IMR-90 (cell line): Measurements from ENCODE around the gene RAB30. TPM values are rescaled to one million over a fixed set of nuclear protein-coding genes. Genes with fewer than 3 reads are reported as not detected.

ENCODE experiments used
- ATAC-seq: fragments of 200-7000 bp; cut with Tn5 transposase; 2 replicates; pipeline ENCODE4 v1.9.1; 2020; ENCODE audit warnings: low read depth, mild to moderate bottlenecking, moderate library complexity
- BruUV-seq: library from RNA; stranded (reverse); fragments of 400-500 nt; replicated peaks from 2 replicates; lab custom pipeline; 2021; lab: Mats Ljungman, UMichigan
- CTCF ChIA-PET: fragments of 300-600 bp; formaldehyde crosslinking; extraction: SDS; loops from one replicate; lab custom pipeline; 2021; ENCODE audit warnings: antibody characterized with exemption; lab: Yijun Ruan, JAX
- POLR2A ChIA-PET: fragments of 300-600 bp; sonication (Branson Sonifier 250); formaldehyde crosslinking; loops from one replicate; lab custom pipeline; 2022; ENCODE audit warnings: antibody characterized with exemption; ENCODE audit not compliant: unreplicated experiment; lab: Charles Lee
- DNase-seq: peaks from one replicate; pipeline ENCODE4 v3.0.0; 2013
- H2AFZ ChIP-seq: replicated peaks from 2 replicates; pipeline ENCODE3; 2013; ENCODE audit warnings: low read length, mild to moderate bottlenecking; ENCODE audit not compliant: poor library complexity
- H2AK5ac ChIP-seq: 2 replicates; pipeline ENCODE4 v1.6.1; 2013; ENCODE audit warnings: low read depth, low read length, inconsistent platforms
- H2AK9ac ChIP-seq: replicated peaks from 2 replicates; pipeline ENCODE3; 2013; ENCODE audit warnings: mild to moderate bottlenecking, low read depth, low read length, moderate library complexity; ENCODE audit not compliant: poor library complexity
- H2BK120ac ChIP-seq: 2 replicates; pipeline ENCODE4 v1.6.1; 2013; ENCODE audit warnings: low read depth, low read length, inconsistent platforms
- H2BK15ac ChIP-seq: 3 replicates; pipeline ENCODE4 v1.6.1; 2013; ENCODE audit warnings: low read depth, low read length, inconsistent platforms
- H2BK20ac ChIP-seq: 2 replicates; pipeline ENCODE4 v1.6.1; 2013; ENCODE audit warnings: low read depth, mild to moderate bottlenecking, inconsistent platforms, low read length, moderate library complexity
- H2BK5ac ChIP-seq: 2 replicates; pipeline ENCODE4 v1.6.1; 2013; ENCODE audit warnings: mild to moderate bottlenecking, low read depth, low read length, inconsistent platforms; ENCODE audit not compliant: poor library complexity, severe bottlenecking
- H3K14ac ChIP-seq: replicated peaks from 2 replicates; pipeline ENCODE4 v1.6.1; 2013; ENCODE audit warnings: low read depth, low read length, inconsistent platforms
- H3K18ac ChIP-seq: 2 replicates; pipeline ENCODE4 v1.6.1; 2013; ENCODE audit warnings: low read depth, low read length, control low read depth
- H3K23ac ChIP-seq: 2 replicates; pipeline ENCODE4 v1.6.1; 2013; ENCODE audit warnings: low read depth, low read length, inconsistent platforms
- H3K27ac ChIP-seq: 2 replicates; pipeline ENCODE4 v1.5.1; 2013; ENCODE audit warnings: mild to moderate bottlenecking, control low read depth, low read length; ENCODE audit not compliant: insufficient read depth
- H3K27me3 ChIP-seq: 2 replicates; pipeline ENCODE4 v1.6.1; 2013; ENCODE audit warnings: low read length; ENCODE audit not compliant: control insufficient read depth, insufficient read depth
- H3K36me3 ChIP-seq: 2 replicates; pipeline ENCODE4 v1.6.1; 2013; ENCODE audit warnings: low read length, mixed read lengths; ENCODE audit not compliant: control insufficient read depth, insufficient read depth
- H3K4ac ChIP-seq: 2 replicates; pipeline ENCODE4 v1.6.1; 2013; ENCODE audit warnings: low read depth, low read length, inconsistent platforms
- H3K4me1 ChIP-seq: 2 replicates; pipeline ENCODE4 v1.6.1; 2013; ENCODE audit warnings: low read length, mixed read lengths; ENCODE audit not compliant: control insufficient read depth, insufficient read depth
- H3K4me2 ChIP-seq: 2 replicates; pipeline ENCODE4 v1.6.1; 2013; ENCODE audit warnings: low read depth, mild to moderate bottlenecking, control low read depth, low read length, moderate library complexity
- H3K4me3 ChIP-seq: 2 replicates; pipeline ENCODE4 v1.5.1; 2013; ENCODE audit warnings: low read depth, mild to moderate bottlenecking, control low read depth, low read length, moderate library complexity; ENCODE audit not compliant: insufficient read depth
- H3K56ac ChIP-seq: 2 replicates; pipeline ENCODE4 v1.6.1; 2013; ENCODE audit warnings: low read length, inconsistent platforms; ENCODE audit not compliant: insufficient read depth; ENCODE audit errors: extremely low read depth
- H3K79me1 ChIP-seq, 2 experiments: 2 replicates each; pipeline ENCODE4 v1.6.1; 2013; ENCODE audit warnings: low read length in 2 of 2, inconsistent platforms in 1 of 2, low read depth in 1 of 2
- H3K9ac ChIP-seq: 2 replicates; pipeline ENCODE4 v1.6.1; 2013; ENCODE audit warnings: low read depth, low read length, control low read depth
- H3K9me1 ChIP-seq: 2 replicates; pipeline ENCODE4 v1.6.1; 2013; ENCODE audit warnings: low read length, inconsistent platforms; ENCODE audit not compliant: insufficient read depth
- H3K9me3 ChIP-seq: 2 replicates; pipeline ENCODE4 v1.6.1; 2013; ENCODE audit warnings: low read length; ENCODE audit not compliant: control insufficient read depth, insufficient read depth
- H4K20me1 ChIP-seq: 2 replicates; pipeline ENCODE4 v1.6.1; 2013; ENCODE audit warnings: low read length, inconsistent platforms; ENCODE audit not compliant: insufficient read depth
- H4K5ac ChIP-seq: 2 replicates; pipeline ENCODE4 v1.6.1; 2013; ENCODE audit warnings: mild to moderate bottlenecking, low read depth, low read length, control low read depth
- H4K8ac ChIP-seq, 2 experiments: 2 replicates each; pipeline ENCODE4 v1.6.1; 2013; ENCODE audit warnings: low read depth in 2 of 2, low read length in 2 of 2, control low read depth in 1 of 2, inconsistent platforms in 1 of 2
- H4K91ac ChIP-seq: 2 replicates; pipeline ENCODE4 v1.6.1; 2013; ENCODE audit warnings: low read depth, low read length, inconsistent platforms; ENCODE audit not compliant: insufficient read depth
- BHLHE40 ChIP-seq: fragments of 150-350 bp; IDR thresholded peaks from 2 replicates; pipeline ENCODE4 v1.6.1; 2016; ENCODE audit warnings: mild to moderate bottlenecking, low read depth, low read length
- CEBPB ChIP-seq: IDR thresholded peaks from 2 replicates; pipeline ENCODE4 v1.6.1; 2012; ENCODE audit warnings: low read depth, low read length, improper control_type of control experiment
- CHD1 ChIP-seq: IDR thresholded peaks from 2 replicates; pipeline ENCODE4 v1.6.1; 2012; ENCODE audit warnings: low read depth, low read length, improper control_type of control experiment
- CTCF ChIP-seq: conservative IDR thresholded peaks from 2 replicates; pipeline ENCODE4 v1.5.1; 2012; ENCODE audit warnings: mild to moderate bottlenecking, low read depth, low read length, improper control_type of control experiment
- ELK1 ChIP-seq: fragments of 150-350 bp; IDR thresholded peaks from 2 replicates; pipeline ENCODE4 v1.6.1; 2016; ENCODE audit warnings: low read depth, mild to moderate bottlenecking, low read length, moderate library complexity, borderline replicate concordance
- FOS ChIP-seq: fragments of 150-350 bp; IDR thresholded peaks from 2 replicates; pipeline ENCODE4 v1.6.1; 2016; ENCODE audit warnings: low read depth, low read length
- MXI1 ChIP-seq: IDR thresholded peaks from 2 replicates; pipeline ENCODE4 v1.6.1; 2012; ENCODE audit warnings: low read depth, mild to moderate bottlenecking, low read length, moderate library complexity, borderline replicate concordance
- NFE2L2 ChIP-seq: fragments of 150-350 bp; IDR thresholded peaks from 2 replicates; pipeline ENCODE4 v1.6.1; 2016; ENCODE audit warnings: low read depth, mild to moderate bottlenecking, low read length
- POLR2A ChIP-seq: IDR thresholded peaks from 2 replicates; pipeline ENCODE4 v1.6.1; 2012; ENCODE audit warnings: mild to moderate bottlenecking, low read depth, low read length
- RAD21 ChIP-seq: IDR thresholded peaks from 2 replicates; pipeline ENCODE4 v1.6.1; 2012; ENCODE audit warnings: low read length, improper control_type of control experiment
- RCOR1 ChIP-seq: IDR thresholded peaks from 2 replicates; pipeline ENCODE4 v1.6.1; 2012; ENCODE audit warnings: mild to moderate bottlenecking, low read length, improper control_type of control experiment; ENCODE audit not compliant: insufficient replicate concordance
- RFX5 ChIP-seq: IDR thresholded peaks from 2 replicates; pipeline ENCODE4 v1.8.0; 2012; ENCODE audit warnings: low read depth, mild to moderate bottlenecking, low read length, moderate library complexity
- SMC3 ChIP-seq: fragments of 150-350 bp; IDR thresholded peaks from 2 replicates; pipeline ENCODE4 v1.6.1; 2016; ENCODE audit warnings: low read depth, mild to moderate bottlenecking, antibody characterized with exemption, low read length, moderate library complexity
- USF2 ChIP-seq: fragments of 150-350 bp; IDR thresholded peaks from 2 replicates; pipeline ENCODE4 v1.6.1; 2017; ENCODE audit warnings: mild to moderate bottlenecking, antibody characterized with exemption, low read length, low read depth
- WGBS, 2 experiments: methylation state at CpG; one replicate each; pipeline versions ENCODE4 v1.1.5 to v1.1.7; 2013; ENCODE audit warnings: missing lambda C conversion rate in 2 of 2; ENCODE audit not compliant: insufficient read length in 1 of 2; ENCODE audit errors: extremely low coverage in 2 of 2; 5-methylcytosine and 5-hydroxymethylcytosine counted together
- dilution Hi-C: fragments of 300-500 bp; cut with HindIII; formaldehyde crosslinking; loops from one replicate; pipeline ENCODE4 v1.14.3; 2018; ENCODE audit warnings: low sequenced_read_pairs; ENCODE audit not compliant: unreplicated experiment
- in situ Hi-C: fragments of 300-500 bp; cut with MboI; formaldehyde crosslinking; loops from 3 replicates; pipeline ENCODE4 v1.14.3; 2019; ENCODE audit warnings: low sequenced_read_pairs, inconsistent platforms, mixed read lengths
- intact Hi-C: fragments of 100-400 bp; cut with micrococcal nuclease; formaldehyde crosslinking; loops from 2 replicates; pipeline ENCODE4 v1.10.0; 2022
- polyA plus RNA-seq, 3 experiments: library from polyadenylated mRNA; depleted of rRNA; stranded (reverse); fragments of >200 nt; gene quantifications; 2 replicates each; pipeline ENCODE4 v1.2.3, GENCODE V29; 2012; ENCODE audit warnings: low replicate concordance in 1 of 3
- total RNA-seq: library from RNA; depleted of rRNA; stranded (reverse); fragments of >200 nt; gene quantifications from 2 replicates; pipeline ENCODE4 v1.2.3, GENCODE V29; 2012

Gene RAB30
- total and polyA plus RNA-seq, 2 of the 4 experiments (the other 2 are of a cell fraction): 7.2 to 25.6 TPM

GRCh38 chr11:82974135-82974534 lies 97.6 kb downstream of the RAB30 start:
- no CpG with 5 or more reads among the region's 2 CpGs for WGBS, 2 experiments
- ChIA-PET CTCF (no interaction called here), POLR2A (no interaction called here)
- no peak overlapping the region for H4K8ac ChIP-seq
- no peak overlapping the region for H2BK5ac ChIP-seq
- no peak overlapping the region for H3K23ac ChIP-seq
- no peaks in the 10 kb centered on the region for H3K9me3 ChIP-seq
- no peak overlapping the region for H3K4me3 ChIP-seq
- H2BK120ac ChIP-seq: no peak overlapping the region
- no peak overlapping the region for H3K27ac ChIP-seq
- no peak overlapping the region for H4K91ac ChIP-seq
- no peak for TF ChIP-seq RCOR1
- TF ChIP-seq RFX5: no peak
- no peak for TF ChIP-seq SMC3
- TF ChIP-seq CHD1: no peak
- TF ChIP-seq NFE2L2: no peak
- TF ChIP-seq MXI1: no peak
- no peak for TF ChIP-seq USF2
- no peak for TF ChIP-seq CEBPB
- TF ChIP-seq ELK1: no peak
- TF ChIP-seq POLR2A: no peak
- no peak for TF ChIP-seq CTCF
- no peak for TF ChIP-seq RAD21
- no peak for TF ChIP-seq FOS
- no peak for TF ChIP-seq BHLHE40
- H2AK9ac ChIP-seq: no peak overlapping the region
- no peaks in the 10 kb centered on the region for H3K4me1 ChIP-seq
- DNase-seq: no peak
- BruUV-seq: no TSS peak
- no peak for ATAC-seq
- intact Hi-C loops: no loop called here
- H3K56ac ChIP-seq: no peak overlapping the region
- H4K5ac ChIP-seq: no peak overlapping the region
- no peak overlapping the region for H2BK20ac ChIP-seq
- no peak overlapping the region for H3K14ac ChIP-seq
- no peaks in the 10 kb centered on the region; the same call in 1 of the 2 replicates for H3K36me3 ChIP-seq
- no peaks in the 10 kb centered on the region for H3K9me1 ChIP-seq
- no peaks in the 10 kb centered on the region for H3K27me3 ChIP-seq
- in situ Hi-C loops: no loop called here
- no peaks in the 10 kb centered on the region for H4K20me1 ChIP-seq
- H2AFZ ChIP-seq: no peak overlapping the region
- H2BK15ac ChIP-seq: no peak overlapping the region
- no peak overlapping the region for H3K4ac ChIP-seq
- no peak overlapping the region for H3K9ac ChIP-seq
- no peaks in the 10 kb centered on the region; a peak in 1 of 4 replicates for H3K79me1 ChIP-seq
- no peak overlapping the region for H2AK5ac ChIP-seq
- dilution Hi-C loops: no loop called here
- no peak overlapping the region for H3K18ac ChIP-seq
- no peak overlapping the region for H3K4me2 ChIP-seq
